Stimulated activated CD8-positive, alpha-beta memory T cell treated with anti-CD3 and anti-CD28 coated beads, Interleukin-2, amount 100 ng/mL, for 1 hour (primary cell): ENCODE measurements around the gene CELA2B.
"Not testable (repeated sequence)": the region's sequence is repeated elsewhere in the genome, so short reads cannot be mapped to it uniquely, and the experiment has no call there.

Source experiments
- DNase-seq, 2 donors: peaks; one replicate each; pipeline ENCODE4 v3.0.0-alpha.2; 2020; ENCODE audit warnings: low read depth in 2 of 2

Gene CELA2B

DNA sequence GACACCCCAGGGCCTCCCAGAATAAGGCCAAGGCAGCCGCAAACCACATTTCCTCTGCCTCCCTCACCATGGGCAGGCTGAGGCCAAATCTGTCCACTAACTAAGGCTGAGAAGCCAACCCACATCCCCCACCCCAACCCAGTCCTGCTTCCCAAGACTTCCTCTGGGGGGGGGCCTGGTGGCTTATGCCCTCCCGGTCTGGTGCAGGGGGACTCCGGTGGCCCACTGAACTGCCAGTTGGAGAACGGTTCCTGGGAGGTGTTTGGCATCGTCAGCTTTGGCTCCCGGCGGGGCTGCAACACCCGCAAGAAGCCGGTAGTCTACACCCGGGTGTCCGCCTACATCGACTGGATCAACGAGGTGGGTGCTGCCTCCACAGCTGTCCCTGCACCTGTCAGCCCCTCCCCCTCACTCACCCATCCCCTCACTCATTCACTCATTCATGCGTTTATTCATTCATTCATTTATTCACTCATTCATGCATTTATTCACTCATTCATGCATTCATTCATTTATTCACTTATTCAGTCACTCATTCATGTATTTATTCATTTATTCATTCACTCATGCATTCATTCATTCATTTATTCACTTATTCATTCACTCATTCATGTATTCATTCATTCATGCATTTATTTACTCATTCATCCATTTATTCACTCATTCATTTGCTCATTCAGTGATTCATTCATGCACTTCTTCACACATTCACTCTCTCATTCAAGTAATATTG is 30.3 kb upstream of the CELA2B start:
- no peak for DNase-seq

DNA sequence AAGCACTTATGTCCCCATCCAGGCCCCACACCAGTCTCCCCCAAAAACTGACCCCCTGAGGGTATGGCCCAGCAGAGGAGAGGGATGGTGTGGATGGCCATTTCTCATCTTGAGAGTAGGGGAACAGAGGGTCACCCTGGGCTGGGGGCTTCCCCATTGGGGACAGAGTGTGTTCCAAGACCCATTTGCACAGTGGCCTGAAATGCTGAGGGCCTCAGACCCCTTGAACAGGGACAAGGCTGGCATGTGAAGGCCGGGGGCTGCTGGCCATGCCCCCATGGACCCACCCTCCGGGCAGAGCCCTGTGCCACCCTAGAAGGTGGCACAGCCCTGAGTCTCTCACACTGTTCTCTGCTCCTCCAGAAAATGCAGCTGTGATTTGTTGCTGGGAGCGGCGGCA is 29.7 kb upstream of the CELA2B start:
- DNase-seq: no peak

DNA sequence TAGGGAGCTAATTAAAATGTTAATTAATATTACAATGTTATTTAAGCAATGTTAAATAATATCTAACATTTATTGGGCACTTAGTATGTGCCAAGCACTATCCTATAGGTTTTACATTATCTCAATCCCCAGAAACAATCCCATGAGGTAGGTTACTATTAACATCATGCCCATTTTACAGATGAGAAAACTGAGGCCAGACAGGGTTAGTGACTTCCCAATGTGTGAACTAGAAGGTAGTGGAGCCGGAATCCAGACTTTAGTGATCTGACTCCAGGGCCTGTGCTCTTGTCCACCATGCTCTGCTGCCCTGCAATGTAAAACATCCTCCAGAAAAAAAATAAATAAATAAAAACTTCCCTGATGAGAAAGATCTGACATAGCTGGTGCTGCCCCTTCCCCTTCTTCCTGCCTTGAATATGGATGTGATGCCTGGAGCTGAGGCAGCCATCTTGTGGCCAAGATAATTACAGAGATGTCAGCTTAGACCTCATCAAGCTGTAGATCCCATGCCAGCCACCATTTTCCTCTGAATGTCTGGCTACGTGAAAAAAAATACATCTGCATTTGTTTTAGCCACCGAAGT is 26.9 kb upstream of the CELA2B start:
- DNase-seq: no peak

GRCh38 chr1:15449567-15449966 is 26.3 kb upstream of the CELA2B start:
- DNase-seq: no peak

DNA sequence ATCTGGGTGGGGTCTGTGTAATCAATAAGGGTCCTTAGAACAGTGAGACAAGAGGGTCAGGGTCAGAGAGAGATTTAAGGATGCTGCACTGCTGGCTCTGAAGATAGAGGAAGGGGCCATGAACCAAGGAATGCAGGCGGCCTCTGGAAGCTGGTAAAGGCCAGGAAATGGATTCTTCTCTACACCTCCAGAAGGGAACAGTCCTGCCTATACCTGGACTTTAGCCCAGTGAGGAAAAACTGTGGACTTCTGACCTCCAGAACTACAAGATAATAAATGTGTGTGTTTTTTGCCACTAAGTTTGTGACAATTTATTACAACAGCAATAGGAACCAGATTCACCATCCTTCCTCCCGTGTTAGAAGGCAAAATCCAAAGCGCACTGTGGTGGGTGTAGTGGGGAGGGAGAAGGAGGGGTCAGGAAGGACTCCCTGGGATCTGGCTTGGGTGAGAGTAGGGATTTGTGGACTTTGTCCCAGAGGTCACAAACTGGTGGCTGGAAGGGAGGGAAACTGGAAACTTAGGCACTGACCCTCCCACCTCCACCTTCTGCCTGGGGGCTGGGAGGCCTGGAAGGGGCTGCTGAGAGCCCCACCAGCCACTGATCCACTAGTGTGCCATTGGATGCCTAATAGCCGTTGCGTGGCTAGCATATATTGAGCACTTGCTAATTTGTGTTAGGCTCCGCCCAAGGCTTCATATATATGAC is 24.7 kb upstream of the CELA2B start:
- DNase-seq: no peak

- DNase-seq: no peak
These were observed 23.7 kb upstream of the CELA2B start for GRCh38 chr1:15452216-15452615.

DNA sequence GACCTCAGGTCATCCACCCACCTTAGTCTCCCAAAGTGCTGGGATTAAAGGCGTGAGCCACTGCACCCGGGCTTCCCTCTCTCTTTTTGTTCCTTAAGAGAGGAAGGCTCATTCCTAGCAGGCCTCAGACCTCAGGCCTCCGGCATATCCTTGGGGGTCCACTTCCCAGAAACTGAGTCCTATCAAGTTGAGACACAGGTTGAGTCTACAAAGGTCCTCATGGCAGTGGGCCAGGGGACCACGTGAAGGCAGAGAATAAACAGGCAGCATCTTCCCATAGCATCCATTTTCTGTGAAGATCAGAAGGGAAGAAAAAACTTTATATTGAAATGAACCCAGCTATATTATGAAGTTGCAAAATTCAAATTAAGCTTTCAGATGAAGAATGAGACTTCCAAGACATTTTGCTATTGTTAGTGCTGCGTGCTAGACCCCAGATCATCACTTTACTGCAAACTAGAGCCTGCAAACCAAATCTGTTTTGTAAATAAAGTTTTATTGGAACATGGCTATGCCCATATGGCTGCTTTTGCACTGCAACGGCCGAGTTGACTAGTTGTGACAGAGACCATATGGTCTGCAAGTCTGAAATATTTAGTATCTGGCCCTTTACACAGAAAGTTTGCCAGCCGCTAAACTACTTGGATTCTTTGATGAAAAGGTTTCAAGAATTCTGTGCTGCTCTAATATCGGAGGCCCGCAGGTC is 22.9 kb upstream of the CELA2B start:
- DNase-seq: no peak

DNA sequence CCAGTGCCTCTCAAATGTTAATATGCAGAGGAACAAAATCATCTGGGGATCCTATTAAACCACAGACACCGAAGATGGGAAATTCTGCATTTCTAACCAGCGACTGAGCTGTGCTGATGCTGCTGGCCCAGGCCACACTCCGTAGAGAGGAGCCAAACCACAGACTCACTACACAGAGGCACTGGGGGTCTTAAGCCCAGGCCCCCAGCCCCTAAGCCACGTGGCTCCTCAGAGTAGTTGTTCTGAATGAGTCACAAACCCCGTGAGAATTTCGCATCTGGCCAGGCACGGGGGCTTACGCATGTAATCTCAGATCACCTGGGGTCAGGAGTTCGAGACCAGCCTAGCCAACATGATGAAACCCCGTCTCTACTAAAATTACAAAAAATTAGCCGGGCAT is 22.2 kb upstream of the CELA2B start:
- no peak for DNase-seq

- no peak for DNase-seq
These were observed 21.6 kb upstream of the CELA2B start for GRCh38 chr1:15454256-15454655.

DNA sequence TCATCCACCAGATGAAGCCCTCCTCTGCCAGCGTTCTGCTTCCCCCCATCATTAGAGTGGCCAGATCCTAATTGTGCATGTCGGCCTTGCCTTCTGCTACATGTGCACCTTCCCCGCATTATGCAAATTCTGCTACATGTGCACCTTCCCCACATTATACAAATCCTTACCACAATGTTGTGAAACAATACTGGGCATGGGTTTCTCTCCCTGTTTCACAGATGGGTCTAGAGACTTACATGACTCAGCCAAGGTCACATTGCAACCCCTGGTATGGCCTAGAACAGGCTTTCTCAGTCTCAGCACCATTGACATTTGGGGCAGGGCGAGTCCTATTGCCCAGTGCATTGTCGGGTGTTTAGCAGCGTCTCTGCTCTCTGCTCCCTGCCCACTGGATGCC is 20.4 kb upstream of the CELA2B start:
- DNase-seq: no peak

DNA sequence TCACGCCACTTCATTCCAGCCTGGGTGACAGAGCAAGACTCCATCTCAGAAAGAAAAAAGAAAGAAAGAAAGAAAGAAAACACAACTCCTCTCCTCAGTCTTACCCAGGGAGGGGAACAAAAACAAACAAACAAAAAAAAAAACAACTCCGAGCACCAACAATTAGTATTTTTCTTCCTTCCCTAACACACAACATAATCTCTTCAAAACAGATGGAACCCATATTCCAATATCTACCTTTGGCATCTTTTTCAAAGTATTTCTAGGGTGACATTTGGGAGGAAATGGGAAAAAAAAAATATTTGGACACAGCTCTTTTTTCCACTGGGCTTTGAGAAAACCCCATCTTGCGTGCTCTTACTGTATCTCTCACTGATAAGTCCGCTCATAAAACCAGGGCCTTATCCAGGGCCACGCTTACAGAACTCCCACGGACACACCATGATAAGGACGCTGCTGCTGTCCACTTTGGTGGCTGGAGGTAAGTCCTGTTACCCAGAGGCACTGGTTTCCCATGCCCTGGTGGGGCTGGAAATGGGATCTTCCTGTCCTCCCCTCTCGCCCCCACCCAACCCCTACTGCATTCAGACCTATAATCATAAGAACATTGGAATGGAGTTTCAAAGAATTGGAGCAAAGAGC is 19.5 kb upstream of the CELA2B start, which contains the start of gene CELA2A:
CELA2A (plus strand) TSS at position 420 of the 642 bp plus-strand sequence; CDS start at position 442, 22 bp downstream.
- no peak for DNase-seq

DNA sequence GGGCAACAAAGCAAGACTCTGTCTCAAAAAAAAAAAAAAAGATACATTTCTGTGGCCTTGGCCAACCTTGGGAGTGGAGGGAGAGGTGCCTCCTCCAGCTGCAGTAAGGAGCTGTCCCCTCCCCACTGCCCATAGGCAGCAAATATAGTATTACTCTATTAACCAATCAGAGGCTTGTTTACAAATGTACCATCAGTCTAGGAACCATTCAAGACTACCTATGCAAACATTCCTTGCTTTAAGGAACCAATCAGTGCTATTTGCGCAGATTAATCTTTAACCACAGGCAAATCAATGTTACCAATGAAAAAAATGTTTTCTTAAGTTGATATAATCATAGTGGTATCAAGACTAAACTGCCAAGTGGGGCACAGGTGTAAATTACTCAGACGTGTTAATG is 18.3 kb upstream of the CELA2B start:
- no peak for DNase-seq

DNA sequence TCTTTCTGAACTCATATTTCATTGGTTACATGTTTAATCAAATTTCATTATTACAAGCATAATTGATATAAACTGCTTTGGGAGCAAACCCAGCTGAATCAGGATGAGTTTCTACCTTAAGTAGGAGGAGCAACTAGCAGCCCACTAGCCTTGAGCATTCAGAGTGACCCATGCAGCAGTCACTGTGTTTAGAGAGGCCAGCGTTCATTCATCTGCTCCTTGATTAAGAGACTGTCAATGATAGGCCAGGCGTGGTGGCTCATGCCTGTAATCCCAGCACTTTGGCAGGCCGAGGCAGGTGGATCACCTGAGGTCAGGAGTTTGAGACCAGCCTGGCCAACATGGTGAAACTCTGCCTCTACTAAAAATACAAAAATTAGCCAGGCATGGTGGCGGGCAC is 17.5 kb upstream of the CELA2B start:
- DNase-seq: not testable (repeated sequence)

DNA sequence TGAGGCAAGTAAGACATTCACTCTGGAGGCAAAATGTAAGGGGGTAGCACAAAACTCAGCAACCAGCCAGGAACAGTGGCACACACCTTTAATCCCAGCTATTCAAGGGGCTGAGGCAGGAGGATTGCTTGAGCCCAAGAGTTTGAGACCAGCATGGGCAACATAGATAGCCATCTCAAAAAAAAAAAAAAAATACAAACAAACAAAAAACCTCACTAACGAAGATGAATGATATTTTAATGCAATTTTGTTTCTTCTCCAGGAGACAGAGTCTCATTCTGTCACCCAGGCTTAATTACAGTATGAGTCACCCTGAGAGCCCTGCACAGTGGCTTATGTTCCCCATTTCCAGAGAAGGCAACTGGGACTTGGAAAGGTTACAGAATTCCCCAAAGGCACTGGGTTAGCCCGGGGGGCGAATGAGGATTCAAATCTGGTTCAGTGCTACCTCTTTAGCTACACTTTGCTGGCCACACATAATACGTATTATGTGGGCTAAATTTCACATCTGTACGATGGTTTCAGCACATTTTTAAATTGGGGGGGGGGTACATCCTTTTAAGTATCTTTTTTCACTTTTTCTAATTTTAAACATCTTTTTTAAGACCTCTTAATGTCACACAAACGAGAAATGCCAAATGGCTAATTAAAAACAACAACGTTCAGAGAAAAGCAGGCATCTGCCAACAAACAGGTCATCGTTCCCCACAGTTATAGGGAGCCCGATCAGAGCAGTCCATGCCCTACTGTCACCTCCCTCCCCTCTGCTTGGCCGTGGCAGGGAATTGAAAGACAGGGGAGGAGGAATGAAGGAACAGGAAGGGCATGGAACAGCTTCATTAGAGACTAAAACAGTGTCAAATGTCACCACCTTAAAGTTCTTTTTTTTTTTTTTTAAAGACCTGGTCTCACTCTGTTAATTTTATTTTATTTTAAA is 15.9 kb upstream of the CELA2B start:
- no peak for DNase-seq

DNA sequence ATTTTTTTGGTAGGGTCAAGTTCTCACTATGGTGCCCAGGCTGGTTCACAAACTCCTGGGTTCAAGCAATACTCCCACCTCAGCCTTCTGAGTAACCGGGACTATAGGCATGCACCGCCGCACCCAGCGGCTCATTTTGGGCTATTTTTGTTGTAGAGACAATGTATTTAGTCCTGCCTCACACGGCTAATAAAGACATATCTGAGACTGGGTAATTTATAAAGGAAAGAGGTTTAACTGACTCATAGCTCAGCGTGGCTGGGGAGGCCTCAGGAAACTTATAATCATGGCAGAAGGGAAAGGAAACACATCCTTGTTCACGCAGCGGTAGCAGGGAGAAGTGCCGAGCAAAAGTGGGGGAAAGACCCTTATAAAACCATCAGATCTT is 15.2 kb upstream of the CELA2B start:
- DNase-seq: no peak

DNA sequence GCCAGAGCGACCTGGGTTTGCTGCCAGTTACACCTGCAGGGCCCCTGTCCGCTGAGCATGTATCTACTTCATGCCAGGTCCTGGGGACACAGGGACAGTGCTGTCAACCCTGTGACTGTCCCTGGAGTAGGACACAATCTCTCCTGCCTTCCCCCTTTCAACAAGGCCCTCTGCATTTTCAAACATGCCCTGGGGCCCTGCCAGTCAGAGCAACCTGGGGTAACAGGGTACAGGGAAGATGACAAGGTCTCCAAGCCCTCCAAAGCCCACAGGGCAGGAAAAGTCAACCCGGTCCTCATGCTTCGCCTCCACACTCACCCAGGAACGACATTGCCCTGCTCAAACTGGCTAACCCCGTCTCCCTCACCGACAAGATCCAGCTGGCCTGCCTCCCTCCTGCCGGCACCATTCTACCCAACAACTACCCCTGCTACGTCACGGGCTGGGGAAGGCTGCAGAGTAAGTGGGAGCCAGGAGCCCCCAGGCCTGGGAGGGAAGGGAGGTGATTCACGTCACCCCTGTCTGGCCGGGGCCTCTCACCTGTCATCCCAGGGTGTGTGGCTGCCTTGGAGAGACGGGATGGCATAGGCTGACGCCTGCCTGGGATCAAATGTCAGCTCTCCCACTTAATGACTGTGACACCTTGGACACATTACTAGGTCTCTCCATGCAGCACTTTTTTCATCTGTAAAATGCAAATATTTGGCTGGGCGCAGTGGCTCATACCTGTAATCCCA is 12.7 kb upstream of the CELA2B start:
- not testable (repeated sequence) for DNase-seq

DNA sequence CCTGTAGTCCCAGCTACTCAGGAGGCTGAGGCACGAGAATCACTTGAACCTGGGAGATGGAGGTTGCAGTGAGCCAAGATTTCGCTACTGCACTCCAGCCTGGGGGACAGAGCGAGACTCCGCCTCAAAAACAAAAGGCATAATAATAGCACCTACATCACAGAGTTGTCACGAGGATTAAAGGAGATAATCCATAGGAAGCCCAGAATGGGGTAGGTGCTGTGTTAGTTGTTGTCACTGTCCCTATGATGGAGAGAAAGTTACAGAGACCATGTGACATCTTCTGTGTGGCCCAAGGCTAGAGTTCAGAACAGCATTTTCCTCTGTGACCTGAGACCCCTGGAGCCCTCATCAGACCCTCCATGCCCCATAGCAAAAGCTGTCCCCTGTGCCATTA is 12.0 kb upstream of the CELA2B start:
- DNase-seq: not testable (repeated sequence)

GRCh38 chr1:15465674-15466073 is 10.2 kb upstream of the CELA2B start:
- no peak for DNase-seq

GRCh38 chr1:15466955-15467625 is 8.8 kb upstream of the CELA2B start:
- DNase-seq: not testable (repeated sequence)
